22Rv1 (cell line): ENCODE data around the gene ESRP2.
A peak's percentile ranks its signal among the peaks of the same experiment; 100 is the strongest.

ENCODE experiments used
- H3K27ac ChIP-seq: fragments of 450-650 bp; 2 replicates; pipeline ENCODE4 v1.5.1; 2017
- CTCF ChIP-seq: fragments of 450-650 bp; IDR thresholded peaks from 2 replicates; pipeline ENCODE4 v1.5.1; 2017; ENCODE audit warnings: mild to moderate bottlenecking
- ZFX ChIP-seq: fragments of 450-650 bp; IDR thresholded peaks from 2 replicates; pipeline ENCODE4 v1.6.1; 2017; ENCODE audit warnings: antibody characterized with exemption, borderline replicate concordance

The ESRP2 gene

DNA sequence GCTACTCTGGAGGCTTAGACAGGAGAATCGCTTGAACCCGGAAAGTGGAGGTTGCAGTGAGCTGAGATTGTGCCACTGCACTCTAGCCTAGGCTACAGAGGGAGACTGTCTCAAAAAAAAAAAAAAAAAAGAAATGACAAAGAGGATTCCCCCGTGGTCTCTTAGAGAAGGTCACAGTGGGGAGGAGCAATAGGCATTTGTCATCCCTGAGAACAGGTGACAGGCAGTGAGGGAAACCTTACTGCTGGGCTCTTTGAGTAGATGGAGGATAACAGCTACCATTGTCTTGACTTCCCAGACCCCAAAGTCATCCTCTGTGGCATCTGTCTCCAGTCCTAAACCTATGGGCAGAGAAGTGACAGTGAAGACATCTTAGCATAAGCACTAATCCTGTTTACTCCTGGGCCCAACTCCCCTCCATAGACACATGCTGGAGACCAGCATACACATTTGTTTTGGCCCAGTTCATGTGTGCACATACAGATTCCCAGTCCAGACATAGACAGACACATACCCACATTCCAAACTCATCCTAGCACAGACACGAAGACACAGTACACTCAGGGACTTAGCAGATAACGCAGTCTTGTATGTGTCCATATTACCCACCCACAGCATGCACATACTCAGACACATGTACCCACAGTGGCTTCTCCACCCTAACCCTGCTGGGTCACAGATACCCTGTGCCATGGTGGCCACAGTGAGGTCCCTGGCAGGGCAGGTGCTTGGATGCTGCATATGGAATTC, 2.7 kb downstream of the ESRP2 start:
- no peak for TF ChIP-seq CTCF
- TF ChIP-seq ZFX, result no peak
- H3K27ac ChIP-seq, result peak overlapping the region; percentile 100

DNA sequence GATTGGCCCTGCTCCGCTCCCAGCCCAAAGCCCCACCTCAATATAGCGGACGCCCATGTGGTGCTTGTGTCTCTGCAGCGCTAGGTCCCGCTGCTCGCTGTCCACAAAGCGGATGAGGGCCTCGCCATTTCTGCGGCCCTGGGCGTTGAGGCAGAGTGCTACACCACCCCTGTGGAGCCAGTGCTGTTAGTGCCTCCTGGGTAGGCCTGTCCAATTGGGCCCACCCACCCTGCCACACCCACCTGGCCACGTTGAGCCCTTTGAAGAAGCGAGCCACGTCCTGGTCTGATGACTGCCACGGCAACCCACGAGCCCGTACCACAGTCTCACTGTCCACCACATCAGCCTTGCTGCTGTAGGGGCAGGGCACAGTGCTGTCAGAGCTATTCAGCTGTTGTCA, 3.6 kb downstream of the ESRP2 start:
- TF ChIP-seq ZFX (no peak), CTCF (no peak)
- peak overlapping the region; percentile 100 for H3K27ac ChIP-seq

DNA sequence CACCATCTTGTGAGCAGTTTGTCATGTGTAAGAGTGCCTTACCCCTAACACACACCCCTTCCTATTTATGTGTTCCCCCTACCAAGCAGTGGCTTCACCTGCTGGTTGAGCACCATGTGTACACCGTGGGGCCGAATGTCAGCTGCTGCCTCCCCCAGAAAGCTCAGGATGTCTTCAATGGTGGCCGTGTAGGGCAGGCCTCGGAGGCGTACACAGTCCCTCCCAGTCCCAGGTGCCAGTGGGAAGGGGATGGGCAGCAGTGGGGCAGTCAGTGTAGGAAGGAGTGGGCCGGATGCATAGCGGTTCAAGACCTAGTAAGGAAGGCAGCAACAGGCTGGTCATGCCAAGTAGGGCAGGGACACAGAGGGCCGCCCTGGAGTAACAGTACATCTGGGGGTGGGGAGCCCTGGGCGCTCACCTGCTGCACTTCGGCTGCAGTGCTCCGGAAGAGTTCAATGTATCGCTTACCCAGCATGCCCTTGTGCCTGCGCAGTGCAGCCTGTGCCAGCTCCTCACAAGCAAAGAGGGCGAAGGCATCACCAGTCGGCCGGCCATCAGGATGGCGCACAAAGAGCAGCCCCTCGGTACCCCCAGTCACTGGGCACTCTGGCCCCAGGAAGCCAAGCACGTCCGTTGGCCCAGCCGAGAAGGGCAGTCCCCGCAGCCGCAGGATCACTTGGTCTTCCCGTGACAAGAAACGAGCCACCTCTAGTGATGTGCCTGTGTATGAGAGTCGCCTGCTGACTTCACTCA, 4.4 kb downstream of the ESRP2 start:
- no peak overlapping the region for H3K27ac ChIP-seq
- TF ChIP-seq CTCF (no peak), ZFX (no peak)

- H3K27ac ChIP-seq, result peak overlapping the region; percentile 46; the same call in 1 of the 2 replicates
- TF ChIP-seq ZFX, result no peak
- no peak for TF ChIP-seq CTCF
These were observed 5.0 kb downstream of the ESRP2 start for GRCh38 chr16:68230956-68231355.

DNA sequence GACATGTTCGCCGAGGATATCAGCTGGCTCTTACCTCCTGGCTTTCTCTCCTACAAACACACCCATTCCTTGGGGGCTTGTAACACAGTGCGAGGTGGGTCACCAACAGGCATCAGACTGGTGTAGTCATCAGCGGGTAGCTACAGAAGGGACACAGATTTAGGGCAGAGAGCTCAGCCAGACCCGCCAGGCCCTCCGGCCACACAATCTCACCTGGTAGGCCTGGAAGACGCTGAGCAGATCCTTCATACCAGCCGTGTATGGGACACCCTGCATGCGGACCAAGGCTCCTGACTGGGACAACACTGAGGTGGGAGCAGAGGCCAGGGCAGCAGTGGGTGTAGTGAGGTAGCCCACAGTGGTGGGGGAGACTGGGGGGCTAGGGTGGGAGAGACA, 5.8 kb downstream of the ESRP2 start:
- H3K27ac ChIP-seq, result peak overlapping the region; percentile 46
- no peak for TF ChIP-seq CTCF
- TF ChIP-seq ZFX, result no peak

GRCh38 chr16:68229431-68230175, 6.3 kb downstream of the ESRP2 start:
- peak overlapping the region; percentile 46 for H3K27ac ChIP-seq
- TF ChIP-seq CTCF (peak; percentile 89), ZFX (no peak)
